KMS-11 (cell line): ENCODE measurements around the gene IRF1.
A peak's percentile ranks its signal among the peaks of the same experiment; 100 is the strongest.
"Not testable (repeated sequence)": the region's sequence is repeated elsewhere in the genome, so short reads cannot be mapped to it uniquely, and the experiment has no call there.

Experiments
- H2AFZ ChIP-seq: fragments of 200-600 bp; sonication (generic); 2 replicates; pipeline ENCODE4 v1.6.1; 2016; ENCODE audit warnings: antibody characterized with exemption, mixed run types, low read depth
- H3K27ac ChIP-seq: fragments of 200-600 bp; sonication (generic); 2 replicates; pipeline ENCODE4 v1.6.1; 2016; ENCODE audit warnings: mild to moderate bottlenecking, mixed run types
- H3K27me3 ChIP-seq: fragments of 200-600 bp; sonication (generic); 2 replicates; pipeline ENCODE4 v1.6.1; 2017; ENCODE audit warnings: mild to moderate bottlenecking, low read depth, mixed run types, moderate library complexity; ENCODE audit not compliant: insufficient read depth
- H3K36me3 ChIP-seq: fragments of 200-600 bp; sonication (generic); 2 replicates; pipeline ENCODE4 v1.6.1; 2017; ENCODE audit warnings: mild to moderate bottlenecking, mixed run types; ENCODE audit not compliant: insufficient read depth
- H3K4me1 ChIP-seq: fragments of 200-600 bp; sonication (generic); 2 replicates; pipeline ENCODE4 v1.6.1; 2016; ENCODE audit warnings: mild to moderate bottlenecking, low read depth, mixed run types; ENCODE audit not compliant: poor library complexity, severe bottlenecking
- H3K4me2 ChIP-seq: fragments of 200-600 bp; sonication (generic); 2 replicates; pipeline ENCODE4 v1.7.0; 2016; ENCODE audit warnings: mild to moderate bottlenecking, mixed run types
- H3K4me3 ChIP-seq: fragments of 200-600 bp; sonication (generic); IDR thresholded peaks from 2 replicates; pipeline ENCODE4 v1.6.1; 2017; ENCODE audit warnings: low read depth, low read length, mixed read lengths; ENCODE audit not compliant: insufficient read depth
- H3K79me2 ChIP-seq: fragments of 200-600 bp; sonication (generic); 2 replicates; pipeline ENCODE4 v1.6.1; 2016; ENCODE audit warnings: low read depth, mixed run types; ENCODE audit not compliant: insufficient read depth
- H3K9ac ChIP-seq: fragments of 200-600 bp; sonication (generic); 2 replicates; pipeline ENCODE4 v1.6.1; 2016; ENCODE audit warnings: mild to moderate bottlenecking, mixed run types
- H4K20me1 ChIP-seq: fragments of 200-600 bp; sonication (generic); 2 replicates; pipeline ENCODE4 v1.6.1; 2016; ENCODE audit warnings: mild to moderate bottlenecking, mixed run types; ENCODE audit not compliant: insufficient read depth
- TF ChIP-seq, protein P1 (sequence below): fragments of 200-600 bp; sonication (generic); conservative IDR thresholded peaks from 2 replicates; pipeline ENCODE4 v1.6.1; 2017; ENCODE audit warnings: low read depth, mild to moderate bottlenecking, antibody characterized with exemption, low read length, moderate library complexity, mixed read lengths

Gene IRF1

DNA sequence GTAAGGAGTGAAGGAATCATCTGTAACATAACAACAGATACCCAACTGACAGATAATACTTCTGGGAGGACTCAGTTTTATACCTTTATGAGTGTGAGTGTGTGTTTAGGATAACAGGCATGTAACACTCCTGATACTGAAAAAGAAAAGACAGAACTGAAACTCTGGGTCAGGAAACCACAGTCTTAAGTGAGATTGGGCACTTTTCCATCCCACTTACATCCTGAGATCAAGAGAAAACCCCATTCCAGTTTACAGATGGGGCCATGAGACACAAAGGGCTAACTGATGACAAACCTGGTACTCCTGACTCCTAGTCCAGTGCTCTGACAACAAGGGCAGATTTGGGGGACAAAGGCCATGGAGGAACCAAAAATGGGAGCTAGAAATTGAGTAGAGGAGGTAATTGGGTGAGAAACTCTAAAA, 34.7 kb upstream of the IRF1 start:
- Histone ChIP-seq H3K4me2 (peak overlapping the region; percentile 50), H3K27ac (peak overlapping the region; percentile 63), H2AFZ (no peak overlapping the region), H3K9ac (no peak overlapping the region), H3K4me1 (peaks cover 84% of the 10 kb centered on the region), H3K4me3 (no peak overlapping the region), H4K20me1 (no peaks in the 10 kb centered on the region), H3K27me3 (no peaks in the 10 kb centered on the region), H3K36me3 (no peaks in the 10 kb centered on the region), H3K79me2 (no peaks in the 10 kb centered on the region)
- TF ChIP-seq, protein P1, sequence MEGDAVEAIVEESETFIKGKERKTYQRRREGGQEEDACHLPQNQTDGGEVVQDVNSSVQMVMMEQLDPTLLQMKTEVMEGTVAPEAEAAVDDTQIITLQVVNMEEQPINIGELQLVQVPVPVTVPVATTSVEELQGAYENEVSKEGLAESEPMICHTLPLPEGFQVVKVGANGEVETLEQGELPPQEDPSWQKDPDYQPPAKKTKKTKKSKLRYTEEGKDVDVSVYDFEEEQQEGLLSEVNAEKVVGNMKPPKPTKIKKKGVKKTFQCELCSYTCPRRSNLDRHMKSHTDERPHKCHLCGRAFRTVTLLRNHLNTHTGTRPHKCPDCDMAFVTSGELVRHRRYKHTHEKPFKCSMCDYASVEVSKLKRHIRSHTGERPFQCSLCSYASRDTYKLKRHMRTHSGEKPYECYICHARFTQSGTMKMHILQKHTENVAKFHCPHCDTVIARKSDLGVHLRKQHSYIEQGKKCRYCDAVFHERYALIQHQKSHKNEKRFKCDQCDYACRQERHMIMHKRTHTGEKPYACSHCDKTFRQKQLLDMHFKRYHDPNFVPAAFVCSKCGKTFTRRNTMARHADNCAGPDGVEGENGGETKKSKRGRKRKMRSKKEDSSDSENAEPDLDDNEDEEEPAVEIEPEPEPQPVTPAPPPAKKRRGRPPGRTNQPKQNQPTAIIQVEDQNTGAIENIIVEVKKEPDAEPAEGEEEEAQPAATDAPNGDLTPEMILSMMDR = no peak

DNA sequence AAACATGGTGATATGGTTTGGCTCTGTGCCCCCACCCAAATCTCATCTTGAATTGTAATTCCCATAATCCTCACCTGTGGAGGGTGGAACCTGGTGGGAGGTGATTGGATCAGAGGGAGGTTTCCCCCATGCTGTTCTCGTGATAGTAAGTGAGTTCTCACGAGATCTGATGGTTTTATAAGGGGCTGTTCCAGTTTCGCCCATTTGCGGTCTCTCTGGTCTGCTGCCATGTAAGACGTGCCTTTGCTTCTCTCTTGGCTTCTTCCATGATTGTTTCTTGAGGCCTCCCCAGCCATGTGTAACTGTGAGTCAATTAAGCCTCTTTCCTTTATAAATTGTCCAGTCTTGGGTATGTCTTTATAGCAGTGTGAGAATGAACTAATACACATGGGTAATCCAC, 34.3 kb upstream of the IRF1 start:
- not testable (repeated sequence) for H3K4me3 ChIP-seq, H3K79me2 ChIP-seq, H3K36me3 ChIP-seq, H3K27me3 ChIP-seq, H4K20me1 ChIP-seq, H3K9ac ChIP-seq, H2AFZ ChIP-seq
- Histone ChIP-seq H3K4me2 (peak overlapping the region; percentile 50), H3K27ac (peak overlapping the region; percentile 63), H3K4me1 (peaks cover 88% of the 10 kb centered on the region)

DNA sequence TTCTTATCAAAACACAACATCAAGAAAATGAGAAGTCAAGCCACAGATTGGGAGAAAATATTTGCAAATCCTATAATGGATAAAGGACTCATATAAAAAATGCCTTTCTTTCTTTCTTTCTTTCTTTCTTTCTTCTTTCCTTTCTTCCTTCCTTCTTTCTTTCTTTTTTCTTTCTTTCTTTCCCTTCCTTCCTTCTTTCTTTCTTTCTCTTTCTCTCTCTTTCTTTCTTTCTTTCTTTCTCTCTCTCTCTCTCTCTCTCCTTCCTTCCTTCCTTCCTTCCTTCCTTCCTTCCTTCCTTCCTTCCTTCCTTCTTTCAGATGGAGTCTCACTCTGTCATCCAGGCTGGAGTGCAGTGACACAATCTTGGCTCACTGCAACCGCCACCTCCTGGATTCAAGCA, 31.5 kb upstream of the IRF1 start:
- H3K27ac ChIP-seq, H3K36me3 ChIP-seq, H3K9ac ChIP-seq, H2AFZ ChIP-seq, H3K79me2 ChIP-seq, H3K27me3 ChIP-seq, H4K20me1 ChIP-seq, H3K4me2 ChIP-seq, H3K4me3 ChIP-seq: not testable (repeated sequence)
- peaks cover 68% of the 10 kb centered on the region for H3K4me1 ChIP-seq

DNA sequence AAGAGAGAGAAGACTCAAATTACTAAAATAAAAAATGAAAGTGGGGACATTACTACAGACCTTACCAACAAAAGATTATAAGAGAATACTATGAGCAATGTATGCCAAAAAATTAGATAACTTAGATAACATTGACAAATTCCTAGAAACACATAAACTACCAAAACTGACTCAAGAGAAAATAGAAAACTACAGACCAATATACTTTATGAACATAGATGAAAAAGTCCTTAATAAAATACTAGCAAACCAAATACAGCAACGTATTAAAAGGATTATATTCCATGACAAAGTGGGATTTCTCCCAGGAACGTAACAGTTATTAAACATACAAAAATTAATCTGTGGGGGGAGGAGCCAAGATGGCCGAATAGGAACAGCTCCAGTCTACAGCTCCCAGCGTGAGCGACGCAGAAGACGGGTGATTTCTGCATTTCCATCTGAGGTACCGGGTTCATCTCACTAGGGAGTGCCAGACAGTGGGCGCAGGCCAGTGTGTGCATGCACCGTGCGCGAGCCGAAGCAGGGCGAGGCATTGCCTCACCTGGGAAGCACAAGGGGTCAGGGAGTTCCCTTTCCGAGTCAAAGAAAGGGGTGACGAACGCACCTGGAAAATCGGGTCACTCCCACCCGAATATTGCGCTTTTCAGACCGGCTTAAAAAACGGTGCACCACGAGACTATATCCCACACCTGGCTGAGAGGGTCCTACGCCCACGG, 23.2 kb upstream of the IRF1 start:
- not testable (repeated sequence) for H3K9ac ChIP-seq, H3K4me3 ChIP-seq, H3K4me2 ChIP-seq, H3K79me2 ChIP-seq, H2AFZ ChIP-seq, H3K36me3 ChIP-seq, H4K20me1 ChIP-seq, H3K27me3 ChIP-seq, H3K4me1 ChIP-seq, H3K27ac ChIP-seq

DNA sequence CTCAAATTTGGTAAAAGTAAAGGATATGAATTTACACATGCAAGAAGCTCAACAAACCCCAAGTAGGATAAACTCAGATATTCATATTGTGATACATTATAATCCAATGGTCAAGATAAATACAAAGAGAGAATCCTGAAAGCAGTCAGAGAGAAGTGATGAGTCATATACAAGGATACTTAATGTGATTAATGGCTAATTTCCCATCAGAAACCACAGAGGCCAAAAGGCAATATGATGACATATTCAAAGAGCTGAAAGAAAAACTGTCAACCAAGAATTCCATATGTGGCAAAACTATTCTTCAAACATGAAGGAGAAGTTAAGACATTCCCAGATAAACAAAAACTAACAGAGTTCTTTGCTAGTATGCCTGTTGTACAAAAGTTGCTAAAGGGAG, 19.5 kb upstream of the IRF1 start:
- Histone ChIP-seq H2AFZ (no peak overlapping the region), H3K9ac (no peak overlapping the region), H3K4me1 (peaks cover 27% of the 10 kb centered on the region), H3K36me3 (no peaks in the 10 kb centered on the region), H3K27me3 (no peaks in the 10 kb centered on the region), H3K4me2 (no peak overlapping the region), H3K4me3 (no peak overlapping the region), H4K20me1 (no peaks in the 10 kb centered on the region), H3K27ac (no peak overlapping the region), H3K79me2 (no peaks in the 10 kb centered on the region)
- TF ChIP-seq, protein P1 = no peak

DNA sequence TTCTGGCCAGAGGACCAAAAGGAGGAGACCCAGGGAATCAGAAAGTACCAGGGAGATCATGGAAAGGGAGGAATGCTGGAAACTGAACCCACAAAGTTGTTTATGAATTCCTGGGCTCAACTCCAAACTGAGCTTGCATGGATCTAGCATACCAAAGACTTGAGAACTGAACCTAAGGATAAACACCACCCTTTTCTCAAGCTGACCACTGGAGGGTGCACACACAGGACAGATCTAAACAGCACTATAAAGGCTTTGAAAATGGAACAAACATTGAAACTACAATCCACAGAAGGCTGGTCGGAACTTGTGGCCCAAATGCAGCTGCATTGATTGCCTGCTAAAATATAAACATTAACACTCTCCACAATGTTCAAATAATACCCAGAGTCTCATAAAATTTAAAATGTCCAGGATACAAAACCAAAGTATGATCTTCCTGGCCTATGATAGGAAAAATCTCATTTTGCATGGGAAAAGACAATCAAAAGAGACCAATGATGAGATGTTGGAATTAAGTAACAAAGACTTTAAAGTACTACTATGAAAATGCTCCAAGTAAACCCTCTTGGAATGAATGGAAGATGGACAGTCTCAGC, 15.6 kb upstream of the IRF1 start:
- no peaks in the 10 kb centered on the region for H3K27me3 ChIP-seq
- no peak overlapping the region for H3K4me3 ChIP-seq
- H3K36me3 ChIP-seq = no peaks in the 10 kb centered on the region
- no peak overlapping the region for H3K9ac ChIP-seq
- peaks cover 44% of the 10 kb centered on the region for H3K4me1 ChIP-seq
- peak overlapping the region; percentile 7; the same call in 1 of the 2 replicates for H3K4me2 ChIP-seq
- no peak overlapping the region for H3K27ac ChIP-seq
- no peaks in the 10 kb centered on the region for H4K20me1 ChIP-seq
- H2AFZ ChIP-seq = peak overlapping the region; percentile 20; the same call in 1 of the 2 replicates
- TF ChIP-seq, protein P1 = peak; percentile 71
- H3K79me2 ChIP-seq = no peaks in the 10 kb centered on the region
